IMR-90 (cell line): Measurements from ENCODE around the gene CCDC171. TPM values are rescaled to one million over a fixed set of nuclear protein-coding genes. Genes with fewer than 3 reads are reported as not detected.

Experiments used
- ATAC-seq: fragments of 200-7000 bp; cut with Tn5 transposase; 2 replicates; pipeline ENCODE4 v1.9.1; 2020; ENCODE audit warnings: low read depth, mild to moderate bottlenecking, moderate library complexity
- BruUV-seq: library from RNA; stranded (reverse); fragments of 400-500 nt; replicated peaks from 2 replicates; lab custom pipeline; 2021; lab: Mats Ljungman, UMichigan
- CTCF ChIA-PET: fragments of 300-600 bp; formaldehyde crosslinking; extraction: SDS; loops from one replicate; lab custom pipeline; 2021; ENCODE audit warnings: antibody characterized with exemption; lab: Yijun Ruan, JAX
- POLR2A ChIA-PET: fragments of 300-600 bp; sonication (Branson Sonifier 250); formaldehyde crosslinking; loops from one replicate; lab custom pipeline; 2022; ENCODE audit warnings: antibody characterized with exemption; ENCODE audit not compliant: unreplicated experiment; lab: Charles Lee
- DNase-seq: peaks from one replicate; pipeline ENCODE4 v3.0.0; 2013
- H2AFZ ChIP-seq: replicated peaks from 2 replicates; pipeline ENCODE3; 2013; ENCODE audit warnings: low read length, mild to moderate bottlenecking; ENCODE audit not compliant: poor library complexity
- H2AK5ac ChIP-seq: 2 replicates; pipeline ENCODE4 v1.6.1; 2013; ENCODE audit warnings: low read depth, low read length, inconsistent platforms
- H2AK9ac ChIP-seq: replicated peaks from 2 replicates; pipeline ENCODE3; 2013; ENCODE audit warnings: mild to moderate bottlenecking, low read depth, low read length, moderate library complexity; ENCODE audit not compliant: poor library complexity
- H2BK120ac ChIP-seq: 2 replicates; pipeline ENCODE4 v1.6.1; 2013; ENCODE audit warnings: low read depth, low read length, inconsistent platforms
- H2BK15ac ChIP-seq: 3 replicates; pipeline ENCODE4 v1.6.1; 2013; ENCODE audit warnings: low read depth, low read length, inconsistent platforms
- H2BK20ac ChIP-seq: 2 replicates; pipeline ENCODE4 v1.6.1; 2013; ENCODE audit warnings: low read depth, mild to moderate bottlenecking, inconsistent platforms, low read length, moderate library complexity
- H2BK5ac ChIP-seq: 2 replicates; pipeline ENCODE4 v1.6.1; 2013; ENCODE audit warnings: mild to moderate bottlenecking, low read depth, low read length, inconsistent platforms; ENCODE audit not compliant: poor library complexity, severe bottlenecking
- H3K14ac ChIP-seq: replicated peaks from 2 replicates; pipeline ENCODE4 v1.6.1; 2013; ENCODE audit warnings: low read depth, low read length, inconsistent platforms
- H3K18ac ChIP-seq: 2 replicates; pipeline ENCODE4 v1.6.1; 2013; ENCODE audit warnings: low read depth, low read length, control low read depth
- H3K23ac ChIP-seq: 2 replicates; pipeline ENCODE4 v1.6.1; 2013; ENCODE audit warnings: low read depth, low read length, inconsistent platforms
- H3K27ac ChIP-seq: 2 replicates; pipeline ENCODE4 v1.5.1; 2013; ENCODE audit warnings: mild to moderate bottlenecking, control low read depth, low read length; ENCODE audit not compliant: insufficient read depth
- H3K27me3 ChIP-seq: 2 replicates; pipeline ENCODE4 v1.6.1; 2013; ENCODE audit warnings: low read length; ENCODE audit not compliant: control insufficient read depth, insufficient read depth
- H3K36me3 ChIP-seq: 2 replicates; pipeline ENCODE4 v1.6.1; 2013; ENCODE audit warnings: low read length, mixed read lengths; ENCODE audit not compliant: control insufficient read depth, insufficient read depth
- H3K4ac ChIP-seq: 2 replicates; pipeline ENCODE4 v1.6.1; 2013; ENCODE audit warnings: low read depth, low read length, inconsistent platforms
- H3K4me1 ChIP-seq: 2 replicates; pipeline ENCODE4 v1.6.1; 2013; ENCODE audit warnings: low read length, mixed read lengths; ENCODE audit not compliant: control insufficient read depth, insufficient read depth
- H3K4me2 ChIP-seq: 2 replicates; pipeline ENCODE4 v1.6.1; 2013; ENCODE audit warnings: low read depth, mild to moderate bottlenecking, control low read depth, low read length, moderate library complexity
- H3K4me3 ChIP-seq: 2 replicates; pipeline ENCODE4 v1.5.1; 2013; ENCODE audit warnings: low read depth, mild to moderate bottlenecking, control low read depth, low read length, moderate library complexity; ENCODE audit not compliant: insufficient read depth
- H3K56ac ChIP-seq: 2 replicates; pipeline ENCODE4 v1.6.1; 2013; ENCODE audit warnings: low read length, inconsistent platforms; ENCODE audit not compliant: insufficient read depth; ENCODE audit errors: extremely low read depth
- H3K79me1 ChIP-seq, 2 experiments: 2 replicates each; pipeline ENCODE4 v1.6.1; 2013; ENCODE audit warnings: low read length in 2 of 2, inconsistent platforms in 1 of 2, low read depth in 1 of 2
- H3K9ac ChIP-seq: 2 replicates; pipeline ENCODE4 v1.6.1; 2013; ENCODE audit warnings: low read depth, low read length, control low read depth
- H3K9me1 ChIP-seq: 2 replicates; pipeline ENCODE4 v1.6.1; 2013; ENCODE audit warnings: low read length, inconsistent platforms; ENCODE audit not compliant: insufficient read depth
- H3K9me3 ChIP-seq: 2 replicates; pipeline ENCODE4 v1.6.1; 2013; ENCODE audit warnings: low read length; ENCODE audit not compliant: control insufficient read depth, insufficient read depth
- H4K20me1 ChIP-seq: 2 replicates; pipeline ENCODE4 v1.6.1; 2013; ENCODE audit warnings: low read length, inconsistent platforms; ENCODE audit not compliant: insufficient read depth
- H4K5ac ChIP-seq: 2 replicates; pipeline ENCODE4 v1.6.1; 2013; ENCODE audit warnings: mild to moderate bottlenecking, low read depth, low read length, control low read depth
- H4K8ac ChIP-seq, 2 experiments: 2 replicates each; pipeline ENCODE4 v1.6.1; 2013; ENCODE audit warnings: low read depth in 2 of 2, low read length in 2 of 2, control low read depth in 1 of 2, inconsistent platforms in 1 of 2
- H4K91ac ChIP-seq: 2 replicates; pipeline ENCODE4 v1.6.1; 2013; ENCODE audit warnings: low read depth, low read length, inconsistent platforms; ENCODE audit not compliant: insufficient read depth
- CTCF ChIP-seq: conservative IDR thresholded peaks from 2 replicates; pipeline ENCODE4 v1.5.1; 2012; ENCODE audit warnings: mild to moderate bottlenecking, low read depth, low read length, improper control_type of control experiment
- ELK1 ChIP-seq: fragments of 150-350 bp; IDR thresholded peaks from 2 replicates; pipeline ENCODE4 v1.6.1; 2016; ENCODE audit warnings: low read depth, mild to moderate bottlenecking, low read length, moderate library complexity, borderline replicate concordance
- USF2 ChIP-seq: fragments of 150-350 bp; IDR thresholded peaks from 2 replicates; pipeline ENCODE4 v1.6.1; 2017; ENCODE audit warnings: mild to moderate bottlenecking, antibody characterized with exemption, low read length, low read depth
- dilution Hi-C: fragments of 300-500 bp; cut with HindIII; formaldehyde crosslinking; loops from one replicate; pipeline ENCODE4 v1.14.3; 2018; ENCODE audit warnings: low sequenced_read_pairs; ENCODE audit not compliant: unreplicated experiment
- in situ Hi-C: fragments of 300-500 bp; cut with MboI; formaldehyde crosslinking; loops from 3 replicates; pipeline ENCODE4 v1.14.3; 2019; ENCODE audit warnings: low sequenced_read_pairs, inconsistent platforms, mixed read lengths
- intact Hi-C: fragments of 100-400 bp; cut with micrococcal nuclease; formaldehyde crosslinking; loops from 2 replicates; pipeline ENCODE4 v1.10.0; 2022
- polyA plus RNA-seq, 3 experiments: library from polyadenylated mRNA; depleted of rRNA; stranded (reverse); fragments of >200 nt; gene quantifications; 2 replicates each; pipeline ENCODE4 v1.2.3, GENCODE V29; 2012; ENCODE audit warnings: low replicate concordance in 1 of 3
- total RNA-seq: library from RNA; depleted of rRNA; stranded (reverse); fragments of >200 nt; gene quantifications from 2 replicates; pipeline ENCODE4 v1.2.3, GENCODE V29; 2012

CCDC171 gene
- total and polyA plus RNA-seq, 2 of the 4 experiments (the other 2 are of a cell fraction): 0.63 to 2.2 TPM

GRCh38 chr9:15693701-15694100 is 140.9 kb downstream of the CCDC171 start:
- Histone ChIP-seq H3K4ac (no peak overlapping the region), H2AK9ac (no peak overlapping the region), H3K4me2 (no peak overlapping the region), H3K27me3 (no peaks in the 10 kb centered on the region), H3K79me1 (no peaks in the 10 kb centered on the region), H2BK120ac (no peak overlapping the region), H3K27ac (no peak overlapping the region), H3K14ac (no peak overlapping the region), H4K8ac (no peak overlapping the region), H4K20me1 (peaks cover 4% of the 10 kb centered on the region; the same call in 1 of the 2 replicates), H3K56ac (no peak overlapping the region), H3K9me3 (no peaks in the 10 kb centered on the region), H2BK5ac (no peak overlapping the region), H3K18ac (no peak overlapping the region), H3K9me1 (peaks cover 8% of the 10 kb centered on the region), H3K9ac (no peak overlapping the region), H2AK5ac (no peak overlapping the region), H3K4me1 (peaks cover 6% of the 10 kb centered on the region), H2AFZ (no peak overlapping the region), H4K5ac (no peak overlapping the region), H3K36me3 (no peaks in the 10 kb centered on the region), H3K23ac (no peak overlapping the region), H2BK15ac (no peak overlapping the region), H2BK20ac (no peak overlapping the region), H3K4me3 (no peak overlapping the region), H4K91ac (no peak overlapping the region)
- intact Hi-C loops: no loop called here
- ATAC-seq: no peak
- ChIA-PET CTCF (no interaction called here), POLR2A (no interaction called here)
- DNase-seq: no peak
- in situ Hi-C loops: no loop called here
- TF ChIP-seq CTCF (no peak), USF2 (no peak), ELK1 (no peak)
- no TSS peak for BruUV-seq
- dilution Hi-C loops: no loop called here
